NCI-H1417 (cell line): ENCODE data around the gene WFS1.

ENCODE experiments used
- DNase-seq, 3 experiments: peaks; one replicate each; lab custom pipeline; 2025; lab: John Stamatoyannopoulos, UW

The WFS1 gene

GRCh38 chr4:6233929-6234328 is 35.7 kb upstream of the WFS1 start:
- DNase-seq = no peak

- no peak for DNase-seq
Observed at GRCh38 chr4:6235012-6235411, 34.6 kb upstream of the WFS1 start.

GRCh38 chr4:6235901-6236640 is 33.6 kb upstream of the WFS1 start:
- DNase-seq = no peak

- DNase-seq = no peak
Observed at GRCh38 chr4:6236816-6237390, 32.7 kb upstream of the WFS1 start.

- no peak for DNase-seq
Observed at GRCh38 chr4:6239486-6239885, 30.2 kb upstream of the WFS1 start.

GRCh38 chr4:6239968-6240367 is 29.7 kb upstream of the WFS1 start:
- no peak for DNase-seq

GRCh38 chr4:6241062-6241845 is 28.4 kb upstream of the WFS1 start:
- no peak for DNase-seq

GRCh38 chr4:6242271-6243029 is 27.2 kb upstream of the WFS1 start:
- DNase-seq = no peak

GRCh38 chr4:6245246-6246169 is 24.1 kb upstream of the WFS1 start:
- DNase-seq = no peak

- no peak for DNase-seq
Observed at GRCh38 chr4:6246170-6246634, 23.4 kb upstream of the WFS1 start.

GRCh38 chr4:6248394-6248793 is 21.3 kb upstream of the WFS1 start:
- no peak for DNase-seq

- DNase-seq = peak; percentile 83 to 94 (median 93)
Observed at GRCh38 chr4:6250235-6250983, 19.2 kb upstream of the WFS1 start.

- DNase-seq = no peak
Observed at GRCh38 chr4:6250984-6251295, 18.7 kb upstream of the WFS1 start.

- DNase-seq = no peak
Observed at GRCh38 chr4:6251365-6251764, 18.3 kb upstream of the WFS1 start.

- DNase-seq = no peak
Observed at GRCh38 chr4:6252051-6252450, 17.6 kb upstream of the WFS1 start.

- DNase-seq = no peak
Observed at GRCh38 chr4:6253111-6253510, 16.5 kb upstream of the WFS1 start.

- no peak for DNase-seq
Observed at GRCh38 chr4:6253961-6254360, 15.7 kb upstream of the WFS1 start.

GRCh38 chr4:6256141-6256540 is 13.5 kb upstream of the WFS1 start:
- DNase-seq = no peak

GRCh38 chr4:6257247-6258025 is 12.2 kb upstream of the WFS1 start:
- no peak for DNase-seq

GRCh38 chr4:6258026-6258360 is 11.7 kb upstream of the WFS1 start:
- no peak for DNase-seq
